Measurements from ENCODE around the gene RASSF3.
"Not testable (repeated sequence)": the region's sequence is repeated elsewhere in the genome, so short reads cannot be mapped to it uniquely, and the experiment has no call there.

RASSF3 gene

GRCh38 chr12:64610079-64610659, at the start of gene RASSF3:
Gene RASSF3 (plus strand): TSS chr12:64610495. CDS start chr12:64610633, 138 bp downstream.
- DNase-seq, result peak; percentile 83

- no peak for DNase-seq
Measured at GRCh38 chr12:64561302-64562136, 48.8 kb upstream of the RASSF3 start.

GRCh38 chr12:64566122-64566521, 44.2 kb upstream of the RASSF3 start:
- no peak for DNase-seq

GRCh38 chr12:64566831-64567517, 43.3 kb upstream of the RASSF3 start:
- no peak for DNase-seq

- DNase-seq, result no peak
Measured at GRCh38 chr12:64567570-64567969, 42.7 kb upstream of the RASSF3 start.

- no peak for DNase-seq
Measured at GRCh38 chr12:64568298-64568697, 42.0 kb upstream of the RASSF3 start.

GRCh38 chr12:64569923-64570691, 40.2 kb upstream of the RASSF3 start:
- DNase-seq, result no peak

GRCh38 chr12:64571411-64571810, 38.9 kb upstream of the RASSF3 start:
- no peak for DNase-seq

GRCh38 chr12:64572241-64572640, 38.1 kb upstream of the RASSF3 start:
- DNase-seq, result no peak

GRCh38 chr12:64574837-64575236, 35.5 kb upstream of the RASSF3 start:
- no peak for DNase-seq

GRCh38 chr12:64577046-64577445, 33.2 kb upstream of the RASSF3 start:
- no peak for DNase-seq

- DNase-seq, result no peak
Measured at GRCh38 chr12:64578566-64578965, 31.7 kb upstream of the RASSF3 start.

GRCh38 chr12:64580681-64581080, 29.6 kb upstream of the RASSF3 start:
- no peak for DNase-seq

- DNase-seq, result no peak
Measured at GRCh38 chr12:64582114-64582513, 28.2 kb upstream of the RASSF3 start.

- no peak for DNase-seq
Measured at GRCh38 chr12:64582862-64583261, 27.4 kb upstream of the RASSF3 start.

- DNase-seq, result not testable (repeated sequence)
Measured at GRCh38 chr12:64583395-64583770, 26.9 kb upstream of the RASSF3 start.

- DNase-seq, result no peak
Measured at GRCh38 chr12:64583771-64584421, 26.4 kb upstream of the RASSF3 start.

- no peak for DNase-seq
Measured at GRCh38 chr12:64585104-64585503, 25.2 kb upstream of the RASSF3 start.

GRCh38 chr12:64587447-64587846, 22.8 kb upstream of the RASSF3 start:
- no peak for DNase-seq

- no peak for DNase-seq
Measured at GRCh38 chr12:64590183-64590582, 20.1 kb upstream of the RASSF3 start.

- DNase-seq, result no peak
Measured at GRCh38 chr12:64595863-64596793, 14.2 kb upstream of the RASSF3 start.

Data from CD4-positive, alpha-beta T cell treated with Interleukin-10 for 1 hour (primary cell).